GM21576 (cell line): ENCODE results near the gene TMEM248.
"Not testable (repeated sequence)": the region's sequence is repeated elsewhere in the genome, so short reads cannot be mapped to it uniquely, and the experiment has no call there.

Source experiments
- ATAC-seq: cut with Tn5 transposase; IDR thresholded peaks from one replicate; pipeline ENCODE4 v1.9.1; 2021; ENCODE audit warnings: mild to moderate bottlenecking, moderate library complexity; ENCODE audit not compliant: unreplicated experiment

Gene TMEM248

DNA sequence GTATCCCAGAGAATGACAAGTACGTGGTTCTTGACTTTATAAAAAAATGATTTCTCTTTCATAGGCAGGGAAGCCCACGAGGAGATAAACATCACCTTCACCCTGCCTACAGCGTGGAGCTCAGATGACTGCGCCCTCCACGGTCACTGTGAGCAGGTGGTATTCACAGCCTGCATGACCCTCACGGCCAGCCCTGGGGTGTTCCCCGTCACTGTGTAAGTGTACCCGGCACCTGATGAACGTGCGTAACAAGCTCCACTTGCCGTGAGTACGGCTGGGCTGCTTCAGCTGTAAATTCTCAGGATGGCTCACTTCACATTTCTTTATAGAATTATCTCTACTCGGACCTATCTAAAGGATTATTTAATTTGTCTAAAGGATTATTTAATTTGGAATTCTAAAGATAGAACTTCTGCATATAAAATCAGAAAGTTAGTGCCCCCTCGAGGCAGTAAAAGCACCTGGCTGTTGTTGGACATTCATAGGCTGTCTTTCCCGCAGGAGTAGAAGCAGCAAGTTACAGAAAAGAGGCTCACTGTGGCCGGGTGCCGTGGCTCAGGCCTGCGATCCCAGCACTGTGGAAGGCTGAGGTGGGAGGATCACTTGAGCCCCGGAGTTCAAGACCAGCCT, 27.6 kb downstream of the TMEM248 start:
- no peak for ATAC-seq

DNA sequence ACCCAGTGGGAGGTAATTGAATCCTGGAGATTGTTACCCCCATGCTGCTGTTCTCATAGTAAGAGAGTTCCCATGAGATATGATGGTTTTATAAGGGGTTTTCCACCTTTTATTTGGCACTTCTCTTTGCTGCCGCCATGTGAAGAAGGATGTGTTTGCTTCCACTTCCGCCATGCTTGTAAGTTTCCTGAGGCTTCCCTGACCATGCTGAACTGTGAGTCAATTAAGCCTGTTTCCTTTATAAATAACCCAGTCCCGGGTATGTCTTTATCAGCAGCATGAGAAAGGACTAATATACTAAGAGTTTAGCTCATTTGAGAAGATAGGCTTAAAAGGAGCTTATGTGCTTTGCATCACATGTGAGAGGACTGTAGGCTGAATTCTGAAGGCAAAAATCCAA, 29.3 kb downstream of the TMEM248 start:
- ATAC-seq: no peak

GRCh38 chr7:66950763-66951162, 29.7 kb downstream of the TMEM248 start:
- ATAC-seq: no peak

DNA sequence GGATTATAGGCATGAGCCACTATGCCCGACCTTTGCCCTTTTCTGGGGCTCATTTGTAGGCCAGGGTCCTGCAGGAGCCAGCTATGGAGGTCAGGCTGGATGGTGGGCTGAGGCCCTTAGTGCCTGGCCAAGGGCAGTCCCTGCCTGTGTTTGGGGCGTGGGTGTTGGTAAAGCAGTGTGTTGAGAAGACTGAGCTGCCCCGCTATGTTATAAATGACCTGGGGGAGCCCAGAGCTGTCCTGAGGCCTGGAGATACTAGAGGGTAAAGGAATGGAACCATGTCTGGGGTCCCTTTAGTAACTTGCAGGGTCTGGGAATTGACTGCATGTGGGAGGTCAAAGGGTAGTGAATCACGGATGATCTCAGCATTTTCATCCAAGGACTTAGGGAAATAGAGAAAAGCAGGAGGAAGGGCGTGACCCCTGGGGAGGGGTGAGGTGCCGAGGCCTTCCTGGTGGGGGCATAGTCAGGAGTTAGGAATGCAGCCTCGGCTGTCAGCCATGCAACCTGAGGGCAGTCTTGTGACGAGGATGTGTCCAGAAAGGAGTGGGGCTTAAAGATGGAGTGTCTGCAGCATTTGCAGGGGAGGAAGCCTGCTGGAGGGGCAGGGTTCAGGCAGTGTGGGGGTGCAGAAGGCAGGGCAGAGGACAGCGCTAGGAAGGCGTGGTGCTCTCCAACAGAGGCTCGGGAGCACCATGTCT, 31.5 kb downstream of the TMEM248 start:
- ATAC-seq: no peak

DNA sequence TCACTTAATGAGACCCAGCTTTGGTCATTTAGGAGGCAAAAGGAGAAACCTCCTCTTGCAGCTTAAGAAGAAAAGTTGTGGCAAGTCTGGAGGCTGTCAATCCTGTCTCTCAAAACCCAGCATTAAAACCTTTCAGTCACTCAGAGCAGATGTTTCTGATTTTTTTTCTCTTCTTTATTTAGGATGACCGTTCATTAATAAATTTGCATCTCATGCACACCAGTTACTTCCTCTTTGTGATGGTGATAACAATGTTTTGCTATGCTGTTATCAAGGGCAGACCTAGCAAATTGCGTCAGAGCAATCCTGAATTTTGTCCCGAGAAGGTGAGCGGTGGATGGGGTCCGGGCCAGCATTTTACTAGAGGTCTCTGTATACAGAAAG, 32.0 kb downstream of the TMEM248 start:
- ATAC-seq: no peak

GRCh38 chr7:66957595-66958290, 36.7 kb downstream of the TMEM248 start:
- ATAC-seq: no peak

DNA sequence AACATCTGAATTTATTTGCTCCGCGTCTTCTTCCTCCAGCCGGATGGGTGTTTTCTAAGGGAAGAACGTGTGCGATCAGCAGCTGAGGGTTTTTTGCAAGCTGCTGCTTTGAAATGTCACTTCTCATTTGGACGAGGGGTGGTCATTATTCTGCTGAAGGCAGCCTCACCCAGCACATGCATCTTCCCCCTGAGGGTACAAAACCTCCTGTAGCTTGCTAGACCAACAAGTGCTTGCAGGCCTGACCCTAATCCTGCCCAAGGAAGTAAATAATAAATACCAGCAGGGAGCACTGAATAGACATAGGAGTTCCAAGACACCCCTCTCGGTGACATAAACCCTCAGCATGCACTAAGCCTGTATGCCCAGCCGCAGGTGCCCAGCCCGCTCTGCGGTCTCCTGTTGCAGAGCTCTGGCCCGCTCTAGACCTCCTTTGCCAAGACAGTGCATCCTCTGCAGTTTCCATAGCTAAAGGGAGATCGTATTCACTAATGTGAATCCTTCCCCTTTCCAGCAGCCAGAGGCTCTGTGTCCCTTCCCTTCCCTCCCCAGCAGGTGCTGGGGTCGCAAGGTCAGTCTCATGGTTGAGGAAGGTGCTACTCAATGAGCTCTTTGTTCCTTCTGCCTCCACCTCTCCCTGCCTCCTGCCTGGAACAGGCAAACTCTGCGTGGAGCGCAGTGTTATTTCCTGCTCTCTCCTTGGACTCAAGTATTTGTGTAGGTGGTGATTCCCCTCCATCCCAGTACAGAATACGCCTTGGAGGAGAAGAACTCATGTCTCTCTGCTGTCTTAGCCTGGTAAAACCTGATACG, 37.7 kb downstream of the TMEM248 start:
- ATAC-seq: no peak

GRCh38 chr7:66960192-66960591, 39.2 kb downstream of the TMEM248 start:
- ATAC-seq: no peak

DNA sequence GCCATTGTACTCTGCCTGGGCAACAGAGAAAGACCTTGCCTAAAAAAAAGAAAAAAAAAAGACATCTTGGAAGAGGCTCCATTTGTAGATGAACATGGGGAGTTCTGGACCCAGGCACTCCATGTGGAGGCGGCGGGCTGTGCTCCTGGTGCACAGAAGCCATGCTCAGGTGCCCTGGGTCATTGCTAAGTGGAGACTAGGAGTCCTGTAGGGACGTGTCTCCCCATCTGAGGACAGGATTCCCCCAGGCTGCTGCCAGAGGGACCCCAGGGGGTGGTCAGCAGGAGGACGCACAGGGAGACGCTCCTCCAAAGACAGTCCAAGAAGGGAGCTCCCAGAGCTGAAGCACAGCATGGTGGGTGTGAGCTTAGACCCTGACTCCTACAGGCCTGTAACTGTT, 40.1 kb downstream of the TMEM248 start:
- no peak for ATAC-seq

DNA sequence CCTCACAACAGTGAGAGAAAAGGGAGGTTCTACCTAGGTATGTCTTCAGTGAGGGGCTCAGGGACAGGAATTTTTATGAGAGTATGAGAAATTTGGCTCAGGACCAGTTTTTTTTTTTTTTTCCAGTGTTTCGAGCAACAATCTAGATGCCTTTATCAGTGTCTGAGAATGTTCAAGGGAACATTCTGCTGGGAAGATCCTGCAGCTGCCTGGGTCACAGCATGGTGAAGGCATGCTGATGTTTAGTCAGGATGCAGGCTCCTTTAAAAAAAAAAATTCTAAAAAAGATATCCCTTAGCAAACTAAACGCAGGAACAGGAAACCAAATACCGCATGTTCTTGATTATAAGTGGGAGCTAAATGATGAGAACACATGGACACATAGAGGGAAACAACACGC, 43.4 kb downstream of the TMEM248 start:
- ATAC-seq: no peak

DNA sequence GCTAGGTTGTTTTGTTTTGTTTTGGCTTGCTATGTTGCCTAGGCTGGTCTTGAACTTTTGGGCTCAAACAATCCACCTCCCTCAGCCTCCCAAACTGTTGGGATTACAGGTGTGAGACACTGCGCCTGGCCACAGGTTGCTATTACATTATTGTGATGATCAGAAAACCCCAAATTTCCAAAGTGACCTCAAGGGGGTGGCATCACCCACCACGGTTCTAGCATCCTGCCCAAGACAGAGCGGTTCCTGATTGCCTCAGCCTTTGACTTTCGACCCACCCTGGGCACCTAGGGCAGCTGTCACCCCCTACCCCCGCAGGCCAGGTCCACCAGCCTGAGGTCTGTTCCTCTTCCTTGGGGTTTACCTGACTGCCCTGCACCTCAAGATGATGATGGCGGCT, 46.0 kb downstream of the TMEM248 start:
- no peak for ATAC-seq

- not testable (repeated sequence) for ATAC-seq
Measured at GRCh38 chr7:66969001-66969400, 48.0 kb downstream of the TMEM248 start.

DNA sequence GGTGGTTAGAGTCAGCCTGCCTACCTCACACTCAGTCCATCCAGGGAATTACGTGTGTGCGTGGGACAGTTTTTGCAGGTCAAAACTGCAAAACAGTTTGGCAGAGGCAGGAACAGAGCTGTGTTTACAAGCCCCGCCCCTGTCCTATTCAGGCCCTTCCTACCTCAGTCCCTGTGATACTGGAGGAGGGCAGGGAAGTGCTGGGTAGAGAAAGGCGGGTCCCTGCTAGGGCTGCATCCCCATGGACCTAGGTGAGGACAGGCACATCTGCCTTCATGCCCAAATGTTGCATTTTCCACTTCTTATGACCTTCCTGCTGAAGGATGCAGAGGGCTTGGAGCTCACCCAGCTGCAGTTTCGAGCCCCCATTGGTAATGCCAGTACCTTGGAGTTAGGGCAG, 49.3 kb downstream of the TMEM248 start:
- ATAC-seq: no peak

- ATAC-seq: no peak
Measured at GRCh38 chr7:66974986-66975590, 54.1 kb downstream of the TMEM248 start.

GRCh38 chr7:66978312-66978711, 57.3 kb downstream of the TMEM248 start:
- not testable (repeated sequence) for ATAC-seq

- ATAC-seq: not testable (repeated sequence)
Measured at GRCh38 chr7:66979013-66979412, 58.0 kb downstream of the TMEM248 start.

DNA sequence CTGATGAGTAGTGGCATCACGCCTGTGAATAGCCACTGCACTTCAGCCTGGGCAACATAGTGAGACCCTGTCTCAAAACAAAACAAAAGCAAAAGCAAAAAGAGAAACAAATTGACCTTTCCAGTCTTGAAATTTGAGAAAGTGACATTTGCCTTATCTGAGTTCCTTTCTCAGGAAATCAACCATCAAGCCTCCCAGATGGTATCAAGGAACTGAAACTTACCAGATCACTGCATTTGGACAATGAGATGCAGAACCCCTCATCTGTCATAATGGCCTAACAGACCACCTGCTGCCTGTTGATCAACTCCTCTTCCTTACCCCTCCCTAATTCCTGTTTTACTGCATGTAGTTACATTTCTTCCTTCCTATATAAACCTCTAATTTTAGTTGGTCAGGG, 59.3 kb downstream of the TMEM248 start:
- ATAC-seq: not testable (repeated sequence)

DNA sequence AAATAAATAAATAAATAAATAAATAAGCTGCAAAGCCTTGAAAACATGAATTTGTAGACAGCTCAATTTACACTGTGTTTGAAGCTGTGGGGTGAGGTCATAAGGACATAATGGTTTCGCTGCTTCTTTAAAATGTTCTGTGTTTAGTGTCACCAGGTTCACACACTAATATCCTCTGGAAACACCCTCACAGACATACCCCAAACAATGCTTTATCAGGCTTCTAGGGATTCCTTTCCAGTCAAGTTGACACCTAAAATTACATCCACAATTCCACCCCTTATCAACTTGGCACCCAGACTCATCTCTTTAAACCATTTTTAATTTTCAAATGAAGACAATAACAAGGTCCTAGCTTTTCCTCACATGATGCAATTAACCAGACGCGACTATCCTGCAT, 68.5 kb downstream of the TMEM248 start:
- ATAC-seq: not testable (repeated sequence)

DNA sequence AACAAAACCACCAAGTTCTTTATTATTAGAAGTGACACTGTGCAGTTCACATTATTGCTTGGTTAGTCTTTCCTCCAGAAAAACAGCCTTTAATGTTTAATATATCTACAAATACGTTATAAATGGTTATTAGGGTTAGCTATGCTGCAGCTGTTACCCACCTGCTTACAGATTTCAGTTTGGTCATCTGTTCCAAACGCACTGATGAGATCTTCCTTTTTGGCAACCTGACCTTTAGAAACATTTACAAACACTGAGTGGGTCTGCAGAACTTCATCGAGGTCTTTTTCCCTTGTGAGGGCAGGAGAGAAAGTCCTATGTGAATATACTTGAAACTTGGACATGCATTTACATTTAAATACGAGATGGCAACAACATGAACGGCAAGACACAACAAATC, 73.0 kb downstream of the TMEM248 start:
- not testable (repeated sequence) for ATAC-seq

- peak; percentile 39 for ATAC-seq
Measured at GRCh38 chr7:66994691-66995049, 73.6 kb downstream of the TMEM248 start.
